Medulla oblongata (tissue), 1 donor: ENCODE data around the gene GFY.

Experiments used
- DNase-seq: peaks from one replicate; pipeline ENCODE4 v3.0.0-alpha.2; 2015; ENCODE audit errors: extremely low spot score

GFY gene

DNA sequence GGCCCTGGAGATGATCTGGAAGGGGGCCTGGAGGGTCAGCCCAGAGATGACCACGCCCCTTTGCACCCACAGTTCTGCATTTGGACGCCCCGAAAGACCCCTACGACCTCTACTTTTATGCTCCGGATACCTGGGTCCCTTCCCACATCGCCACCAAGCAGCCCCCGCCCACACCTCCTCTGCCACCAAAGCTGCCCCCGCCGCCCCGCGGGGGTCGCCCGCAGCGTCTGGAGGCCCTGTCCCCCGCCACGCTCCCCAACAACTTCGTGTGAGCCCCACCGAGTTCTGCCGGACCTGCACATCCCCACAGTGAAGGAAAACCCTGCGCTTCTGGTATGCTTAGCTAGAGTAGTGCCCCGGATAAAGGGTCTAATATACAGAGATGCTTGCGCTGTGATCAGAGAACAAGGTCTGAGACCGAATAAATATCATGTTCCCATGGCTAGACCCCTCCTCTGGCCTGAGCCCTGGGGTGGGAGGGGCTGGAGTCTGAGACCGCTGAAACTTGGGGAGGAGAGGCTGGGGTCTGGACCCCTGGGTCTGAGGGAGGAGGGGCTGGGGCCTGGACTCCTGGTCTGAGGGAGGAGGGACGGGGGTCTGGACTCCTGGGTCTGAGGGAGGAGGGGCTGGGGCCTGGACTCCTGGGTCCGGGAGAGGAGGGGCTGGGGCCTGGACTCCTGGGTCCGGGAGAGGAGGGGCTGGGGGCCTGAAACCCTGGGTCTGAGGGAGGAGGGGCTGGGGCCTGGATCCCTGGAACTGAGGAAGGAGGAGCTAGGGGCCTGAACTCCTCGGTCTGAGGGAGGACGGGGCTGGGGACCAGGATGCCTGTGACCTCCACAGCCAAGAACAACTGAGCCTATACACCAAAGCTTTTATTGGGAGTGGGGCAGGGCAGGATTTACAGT lies 3.6 kb downstream of the GFY start:
- DNase-seq = no peak

GRCh38 chr19:49430172-49430677 lies 5.0 kb downstream of the GFY start:
- no peak for DNase-seq

- DNase-seq = no peak
These were observed 5.6 kb downstream of the GFY start for GRCh38 chr19:49430678-49431329.

DNA sequence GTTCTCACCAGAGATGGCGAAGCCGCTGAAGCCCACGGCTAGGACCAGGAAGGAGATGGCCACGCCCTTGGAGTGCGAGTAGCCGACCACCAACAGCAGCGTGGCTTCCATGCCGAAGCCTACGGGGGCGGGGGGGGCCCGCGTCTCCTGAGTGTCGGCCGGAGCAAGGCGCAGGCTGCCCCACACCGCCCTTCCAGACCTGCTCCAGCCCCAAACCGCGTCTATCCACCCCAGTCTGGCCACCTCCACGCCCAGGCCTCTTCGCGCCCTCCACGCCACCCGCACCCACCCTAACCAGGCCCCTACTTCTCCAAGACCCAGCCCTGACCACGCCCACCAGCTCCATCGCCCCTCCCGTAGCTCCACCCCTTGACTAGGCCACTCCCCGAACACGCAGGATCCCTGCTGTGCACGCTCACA lies 6.2 kb downstream of the GFY start:
- DNase-seq = no peak

GRCh38 chr19:49432141-49433073 lies 7.2 kb downstream of the GFY start:
- DNase-seq = no peak

DNA sequence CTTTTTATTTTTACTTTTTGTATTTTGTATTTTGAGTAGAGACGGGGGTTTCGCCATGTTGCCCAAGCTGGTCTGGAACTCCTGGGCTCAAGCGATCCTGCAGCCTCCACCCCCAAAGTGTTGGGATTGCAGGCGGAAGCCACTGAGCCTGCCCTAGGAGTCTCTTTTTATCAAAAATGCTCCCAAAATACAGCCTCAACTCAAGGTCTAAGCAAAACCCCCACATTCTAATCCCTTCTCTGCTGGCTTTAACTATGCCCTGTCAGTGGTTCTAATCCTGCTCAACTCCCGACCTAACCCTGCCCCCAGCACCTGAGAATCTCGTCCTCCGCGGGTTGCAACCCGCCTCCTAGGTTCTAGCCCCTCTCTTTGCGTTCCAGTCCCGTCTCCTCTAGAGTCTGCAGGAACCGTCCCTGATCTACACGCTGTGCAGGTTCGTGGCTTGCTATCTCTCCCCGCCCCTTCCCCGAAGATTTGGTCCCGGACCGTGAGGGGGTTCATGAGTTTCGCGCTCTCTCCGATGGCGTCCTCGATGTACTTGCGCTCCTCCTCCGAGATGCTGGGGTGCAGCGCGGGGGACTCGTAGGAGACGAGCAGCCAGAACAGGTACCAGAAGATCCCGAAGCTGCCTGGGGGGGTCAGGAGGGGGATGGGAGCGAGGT lies 8.2 kb downstream of the GFY start:
- DNase-seq = no peak

DNA sequence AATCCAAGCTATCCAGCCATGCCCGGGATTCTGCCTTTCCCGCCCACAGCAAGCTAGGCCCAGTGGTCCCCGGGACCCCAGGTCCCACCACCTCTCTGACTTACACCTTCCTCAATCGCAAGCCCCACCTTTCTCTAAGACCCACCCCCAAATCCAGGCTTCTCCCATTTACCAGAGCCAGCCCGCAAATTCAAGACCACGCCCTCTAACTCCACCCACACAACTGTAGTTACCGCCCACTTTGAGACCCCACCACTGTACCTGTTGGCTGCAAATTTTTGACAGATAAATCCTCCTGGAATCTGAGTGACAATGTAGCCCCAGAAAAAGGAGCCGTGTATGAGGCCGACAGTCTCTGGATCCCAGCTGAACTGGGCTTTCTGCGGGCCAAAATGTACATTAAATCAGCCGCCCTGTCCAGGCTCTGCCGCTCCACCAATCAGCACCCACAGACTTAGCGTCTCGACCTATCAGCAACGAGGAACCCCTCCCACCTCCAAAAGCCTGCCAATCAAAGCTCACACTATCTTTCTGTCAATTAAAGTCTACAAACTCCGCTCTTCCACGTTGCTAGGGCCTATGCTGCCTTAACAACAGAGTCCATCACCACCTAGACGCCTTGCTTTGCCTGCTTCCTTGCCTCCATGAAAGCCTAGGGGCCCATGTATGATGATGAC lies 9.9 kb downstream of the GFY start:
- DNase-seq = no peak

- no peak for DNase-seq
These were observed 10.5 kb downstream of the GFY start for GRCh38 chr19:49435670-49436069.

- DNase-seq = no peak
These were observed 11.3 kb downstream of the GFY start for GRCh38 chr19:49436381-49437017.

- no peak for DNase-seq
These were observed 12.0 kb downstream of the GFY start for GRCh38 chr19:49437231-49437630.

DNA sequence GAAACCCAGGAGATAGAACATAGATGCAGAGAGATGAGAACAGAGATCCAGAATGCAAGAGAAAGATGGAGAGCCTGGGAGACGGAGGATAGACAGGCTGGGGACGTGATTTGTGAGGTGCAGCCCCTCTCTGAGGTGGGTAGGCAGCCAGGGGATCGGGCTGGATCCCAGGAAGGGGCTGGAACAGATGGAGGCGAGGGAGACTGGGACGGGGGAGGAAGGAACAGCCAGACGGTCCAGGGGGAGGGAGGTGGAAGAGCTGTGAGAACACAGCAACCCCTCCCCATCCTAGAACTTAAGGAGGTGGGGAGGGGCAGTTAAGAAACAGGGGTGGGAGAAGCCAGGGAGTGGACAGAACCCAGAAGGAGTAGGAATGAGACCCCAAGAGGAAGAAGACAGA lies 13.1 kb downstream of the GFY start:
- no peak for DNase-seq

DNA sequence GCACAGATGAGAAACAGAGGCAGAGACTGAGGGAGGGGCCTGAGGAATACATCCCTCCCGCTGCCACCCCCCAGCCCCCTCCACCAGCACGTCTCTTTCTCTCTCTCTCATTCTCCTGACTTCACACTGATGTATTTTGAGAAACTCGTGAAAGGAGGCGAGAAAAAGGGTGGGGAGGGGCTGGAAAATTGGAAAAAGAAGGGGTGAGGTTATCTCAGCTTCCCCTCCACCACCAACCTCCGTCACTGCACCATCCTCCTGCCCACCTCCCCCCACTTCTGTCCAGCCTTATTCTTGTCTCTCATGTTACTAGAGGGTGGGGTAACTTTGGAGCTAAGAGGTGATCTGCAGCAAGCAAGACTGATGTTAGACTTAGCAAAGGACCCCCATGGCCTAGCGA lies 14.6 kb downstream of the GFY start:
- DNase-seq = no peak

DNA sequence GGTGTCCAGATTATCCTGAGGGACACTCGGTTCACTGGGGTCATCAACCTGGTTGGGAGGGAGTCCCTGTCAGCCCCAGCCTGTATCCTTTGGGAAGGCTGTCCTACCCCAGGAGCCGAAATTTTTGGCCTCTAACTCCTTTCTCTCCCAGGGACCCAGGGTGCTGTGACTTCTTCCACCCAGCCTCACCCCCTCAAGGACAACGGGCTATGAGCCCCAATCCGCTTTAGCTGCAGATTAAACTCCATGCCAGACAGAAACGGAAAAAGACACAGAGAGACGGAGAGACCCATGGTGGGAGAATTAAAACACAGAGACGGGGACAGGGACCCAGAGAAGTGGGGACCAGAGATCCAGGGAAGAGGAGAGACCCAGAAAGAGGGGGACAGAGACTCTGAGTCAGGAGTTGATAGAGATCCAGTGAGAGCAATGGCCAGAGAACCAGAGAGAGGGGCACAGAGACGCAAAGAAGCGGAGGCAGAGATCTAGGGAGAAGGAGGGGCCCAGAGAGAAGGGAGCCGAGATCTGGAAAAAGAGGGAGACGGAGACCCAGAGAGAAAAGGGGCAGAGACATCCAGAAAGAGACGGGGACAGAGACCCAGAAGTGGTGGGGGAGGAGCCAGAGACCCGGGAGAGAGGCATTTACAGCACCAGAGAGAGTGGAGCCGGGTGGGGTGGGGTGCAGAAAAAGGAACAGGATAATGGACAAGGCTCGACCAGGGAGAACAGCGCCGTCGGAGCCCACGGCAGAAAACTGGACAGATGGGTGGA lies 15.4 kb downstream of the GFY start:
- DNase-seq = no peak

DNA sequence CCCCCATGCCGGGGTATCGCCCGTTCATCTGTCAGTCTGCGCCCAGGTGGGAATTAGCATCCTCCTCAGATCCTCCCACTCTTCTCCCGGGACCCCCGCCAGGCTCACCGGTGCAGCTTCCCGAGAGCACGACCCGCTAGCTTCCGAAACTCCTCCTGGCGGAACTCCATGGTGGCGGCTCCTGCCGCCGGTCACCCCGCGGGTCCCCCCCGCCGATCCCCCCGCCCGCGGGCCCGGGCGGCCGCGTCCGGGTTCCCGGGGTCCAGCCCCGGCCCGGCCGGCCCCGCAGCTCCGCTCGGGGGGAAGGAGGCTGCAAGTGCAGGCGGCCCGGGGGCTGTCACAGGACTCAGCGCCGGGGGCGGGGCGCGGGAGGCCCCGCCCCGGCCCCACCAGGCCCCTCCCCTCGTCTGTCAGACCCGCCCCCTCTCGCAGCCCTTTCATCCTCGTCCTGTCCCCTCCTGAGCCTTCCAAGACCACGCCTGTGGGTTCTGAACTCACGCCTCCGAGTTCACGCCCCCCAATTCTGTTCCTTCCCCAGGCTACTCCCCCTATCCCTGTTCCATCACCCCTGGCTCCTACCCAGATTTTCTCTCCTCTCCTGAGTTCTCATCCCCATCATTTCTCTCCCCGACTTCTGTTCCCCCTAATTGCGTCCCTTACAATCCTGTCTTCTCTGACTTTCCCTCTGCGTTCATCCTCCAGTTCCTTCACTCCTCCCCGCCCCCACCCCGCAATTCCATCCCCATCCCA lies 16.2 kb downstream of the GFY start, which contains the start of gene SLC17A7:
TSS of gene SLC17A7 (minus strand) at position 318 of the 750 bp plus-strand sequence. CDS start at position 170, 148 bp downstream.
- no peak for DNase-seq

GRCh38 chr19:49441960-49442350 lies 16.8 kb downstream of the GFY start:
- no peak for DNase-seq

GRCh38 chr19:49442354-49442753 lies 17.2 kb downstream of the GFY start:
- no peak for DNase-seq

GRCh38 chr19:49442771-49443365 lies 17.7 kb downstream of the GFY start:
- no peak for DNase-seq
